GM12801 (cell line): ENCODE results near the gene PFN2.

Experiments used
- TF ChIP-seq, protein P1 (sequence below): IDR thresholded peaks from one replicate; pipeline ENCODE4 v1.5.1; 2011; ENCODE audit warnings: control low read depth; ENCODE audit not compliant: insufficient read length; ENCODE audit errors: extremely low read depth

The PFN2 gene, protein sequence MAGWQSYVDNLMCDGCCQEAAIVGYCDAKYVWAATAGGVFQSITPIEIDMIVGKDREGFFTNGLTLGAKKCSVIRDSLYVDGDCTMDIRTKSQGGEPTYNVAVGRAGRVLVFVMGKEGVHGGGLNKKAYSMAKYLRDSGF

GRCh38 chr3:149970716-149971402, at the start of gene PFN2:
Gene PFN2, minus strand, starts transcription at chr3:149970895. Its CDS starts 39 bp downstream, at chr3:149970856.
- TF ChIP-seq, protein P1, sequence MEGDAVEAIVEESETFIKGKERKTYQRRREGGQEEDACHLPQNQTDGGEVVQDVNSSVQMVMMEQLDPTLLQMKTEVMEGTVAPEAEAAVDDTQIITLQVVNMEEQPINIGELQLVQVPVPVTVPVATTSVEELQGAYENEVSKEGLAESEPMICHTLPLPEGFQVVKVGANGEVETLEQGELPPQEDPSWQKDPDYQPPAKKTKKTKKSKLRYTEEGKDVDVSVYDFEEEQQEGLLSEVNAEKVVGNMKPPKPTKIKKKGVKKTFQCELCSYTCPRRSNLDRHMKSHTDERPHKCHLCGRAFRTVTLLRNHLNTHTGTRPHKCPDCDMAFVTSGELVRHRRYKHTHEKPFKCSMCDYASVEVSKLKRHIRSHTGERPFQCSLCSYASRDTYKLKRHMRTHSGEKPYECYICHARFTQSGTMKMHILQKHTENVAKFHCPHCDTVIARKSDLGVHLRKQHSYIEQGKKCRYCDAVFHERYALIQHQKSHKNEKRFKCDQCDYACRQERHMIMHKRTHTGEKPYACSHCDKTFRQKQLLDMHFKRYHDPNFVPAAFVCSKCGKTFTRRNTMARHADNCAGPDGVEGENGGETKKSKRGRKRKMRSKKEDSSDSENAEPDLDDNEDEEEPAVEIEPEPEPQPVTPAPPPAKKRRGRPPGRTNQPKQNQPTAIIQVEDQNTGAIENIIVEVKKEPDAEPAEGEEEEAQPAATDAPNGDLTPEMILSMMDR, result no peak

GRCh38 chr3:150015901-150016300, 45.2 kb upstream of the PFN2 start:
- TF ChIP-seq, protein P1, result no peak

DNA sequence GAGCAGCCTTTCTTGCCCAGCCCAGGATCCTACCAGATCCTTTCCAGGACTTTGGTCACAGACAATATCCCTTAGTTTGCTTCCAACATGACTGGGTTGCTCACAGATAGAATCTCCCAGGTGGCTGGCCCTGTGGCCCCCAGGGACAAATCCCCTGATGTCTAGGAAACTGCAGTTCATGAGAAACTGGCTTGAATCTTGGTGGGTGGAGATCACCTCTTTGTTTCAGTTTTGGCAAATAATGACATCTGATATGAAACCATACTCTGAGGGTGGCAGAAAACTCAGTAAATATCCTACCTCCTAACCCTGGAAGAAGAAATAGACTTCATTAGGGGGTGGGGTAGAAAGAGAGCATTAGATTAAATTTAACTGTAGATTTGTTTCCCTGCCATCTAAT, 44.1 kb upstream of the PFN2 start:
- TF ChIP-seq, protein P1, result no peak

GRCh38 chr3:150013801-150014200, 43.1 kb upstream of the PFN2 start:
- TF ChIP-seq, protein P1, result no peak

DNA sequence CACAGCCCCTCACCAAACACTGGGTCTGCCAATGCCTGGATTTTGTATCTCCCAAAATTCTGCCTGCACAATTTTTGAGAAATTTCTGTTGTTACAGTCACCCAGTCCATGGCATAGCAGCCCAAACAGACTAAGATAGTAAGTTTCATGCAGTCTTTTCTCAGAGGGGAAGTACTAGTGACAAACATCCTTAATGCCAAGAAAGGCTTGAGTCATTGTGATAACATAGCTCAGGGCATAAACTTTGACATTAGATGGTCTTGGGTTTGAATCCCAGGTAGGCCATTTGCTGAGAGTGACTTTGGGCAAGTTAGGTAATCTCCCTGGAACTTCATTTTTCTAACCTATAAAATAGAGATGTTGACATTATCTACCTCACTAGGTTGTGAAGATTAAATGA, 36.1 kb upstream of the PFN2 start:
- TF ChIP-seq, protein P1, result no peak

GRCh38 chr3:150005243-150006112, 34.8 kb upstream of the PFN2 start:
- TF ChIP-seq, protein P1, result no peak

GRCh38 chr3:150000641-150001040, 29.9 kb upstream of the PFN2 start:
- TF ChIP-seq, protein P1, result no peak
